Cardiac septum (tissue), 1 donor: ENCODE data around the gene CAMSAP3. TPM values are rescaled to one million over a fixed set of nuclear protein-coding genes. Genes with fewer than 3 reads are reported as not detected.
"Not testable (repeated sequence)": the region's sequence is repeated elsewhere in the genome, so short reads cannot be mapped to it uniquely, and the experiment has no call there.

Source experiments
- DNase-seq: peaks from one replicate; pipeline ENCODE4 v3.0.0-alpha.2; 2020; ENCODE audit warnings: low spot score
- intact Hi-C: fragments of 100-400 bp; cut with DNase I; formaldehyde crosslinking; loops from one replicate; pipeline ENCODE4 v1.14.0; 2022
- total RNA-seq: library from RNA; stranded (reverse); fragmentation: NEBNext Ultra II Directional; extraction: Animal tissue kit (Norgen Biotek cat#: 25700); gene quantifications from one replicate; pipeline ENCODE4 v1.2.1, GENCODE V29; 2021
- donor health status: DM: no; HTN: no; CAD: no.

The CAMSAP3 gene
- total RNA-seq, 1 donor from 2014 or later = not detected

- DNase-seq = no peak
These were observed 20.1 kb upstream of the CAMSAP3 start for GRCh38 chr19:7575434-7576040.

DNA sequence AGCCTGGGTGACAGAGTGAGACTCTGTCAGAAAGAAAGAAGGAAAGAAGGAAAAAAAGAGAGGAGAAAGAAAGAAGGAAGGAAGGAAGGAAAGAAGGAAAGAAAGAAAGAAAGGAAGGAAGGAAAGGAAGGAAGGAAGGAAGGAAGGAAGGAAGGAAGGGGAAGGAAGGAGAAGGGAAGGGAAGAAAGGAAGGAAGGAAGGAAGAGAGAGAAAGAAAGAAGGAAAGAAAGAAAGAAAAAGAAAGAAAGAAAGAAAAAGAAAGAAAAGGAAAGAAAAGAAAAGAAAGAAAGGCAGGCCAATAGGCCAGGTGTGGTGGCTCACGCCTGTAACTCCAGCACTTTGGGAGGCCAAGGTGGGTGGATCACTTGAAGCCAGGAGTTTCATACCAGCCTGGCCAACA is 18.2 kb upstream of the CAMSAP3 start:
- intact Hi-C loops, DNase-seq: not testable (repeated sequence)

More at GRCh38 chr19:7575434-7576040, 20.1 kb upstream of the CAMSAP3 start:
- intact Hi-C loops = no loop called here

- intact Hi-C loops = no loop called here
- DNase-seq = no peak
These were observed 17.5 kb upstream of the CAMSAP3 start for GRCh38 chr19:7578127-7578526.

DNA sequence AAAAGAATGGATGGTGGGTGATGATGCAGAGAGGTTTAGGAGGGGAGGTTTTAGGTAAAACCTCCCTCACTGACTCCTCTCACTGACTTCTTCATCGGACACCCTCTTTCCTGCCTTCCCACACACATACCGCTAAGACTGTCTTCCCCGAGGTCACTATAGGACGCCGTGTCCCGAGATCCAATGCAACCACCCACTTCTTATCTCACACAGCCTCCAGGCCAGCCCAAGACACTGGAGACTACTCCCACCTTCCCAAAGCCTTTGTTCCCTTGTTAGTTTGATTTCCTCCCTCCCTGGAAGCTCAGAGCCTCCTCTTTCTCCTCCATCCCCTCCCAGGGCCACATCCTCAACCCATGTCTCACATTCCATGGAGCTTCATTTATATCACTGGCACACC is 16.5 kb upstream of the CAMSAP3 start:
- intact Hi-C loops = no loop called here
- DNase-seq = no peak

DNA sequence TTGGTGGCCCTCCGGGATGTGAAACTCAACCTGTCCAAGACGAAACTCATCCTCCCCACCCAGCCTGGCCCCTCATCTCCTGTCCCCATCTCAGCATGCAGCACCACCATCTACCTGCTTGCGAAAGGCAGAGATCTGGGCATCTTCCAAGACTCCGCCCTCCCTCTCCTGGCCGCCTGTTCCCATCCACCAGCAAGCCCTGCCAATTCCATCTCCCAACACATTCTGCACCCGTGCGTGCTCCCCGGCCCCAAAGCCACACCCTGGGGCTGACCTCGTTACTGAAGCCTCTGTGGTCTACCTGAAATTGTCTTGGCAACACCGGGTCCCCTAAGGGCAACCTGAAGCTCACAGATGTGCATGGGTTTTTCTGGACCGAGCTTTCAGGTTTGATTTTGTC is 13.2 kb upstream of the CAMSAP3 start:
- DNase-seq = no peak
- intact Hi-C loops = no loop called here

DNA sequence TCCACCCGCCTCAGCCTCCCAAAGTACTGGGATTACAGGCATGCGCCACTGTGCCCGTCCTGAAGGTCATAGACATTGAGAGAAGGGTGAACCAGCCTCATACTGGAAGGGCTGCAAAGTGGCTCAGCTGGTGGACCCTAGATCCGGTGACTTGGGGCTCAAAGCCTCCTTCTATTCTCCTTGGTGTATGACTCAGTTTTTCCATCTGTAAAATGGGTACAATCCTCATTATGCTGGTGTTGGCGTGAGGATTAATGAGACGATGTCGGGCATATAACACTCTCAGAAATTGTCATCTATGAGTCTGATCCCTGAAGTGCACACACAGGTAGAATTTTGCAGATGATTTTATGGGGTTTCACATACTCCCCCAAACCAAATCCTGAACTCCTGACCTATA is 5.8 kb upstream of the CAMSAP3 start:
- no peak for DNase-seq

DNA sequence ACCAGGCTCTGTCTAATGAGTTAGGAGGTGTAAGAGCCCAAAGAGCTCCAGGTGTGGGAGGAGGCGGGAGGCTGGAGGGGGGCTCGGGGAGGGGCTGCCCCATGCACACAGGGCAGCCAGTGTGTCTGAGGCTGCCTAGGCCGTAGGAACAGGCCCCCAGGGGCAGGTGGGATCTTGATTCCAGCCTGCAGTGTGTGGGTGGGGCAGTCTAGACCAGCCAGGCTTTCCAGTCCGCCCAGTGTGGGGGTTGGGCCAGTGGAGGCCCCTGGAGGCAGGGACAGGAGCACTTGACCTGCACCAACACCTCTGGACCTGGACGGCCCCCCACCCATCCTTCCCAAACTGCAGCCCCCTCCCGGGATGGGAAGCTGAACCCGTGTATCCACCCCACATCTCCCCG is 5.4 kb upstream of the CAMSAP3 start:
- no peak for DNase-seq
- intact Hi-C loops = no loop called here

More for the DNA sequence above, 5.8 kb upstream of the CAMSAP3 start:
- intact Hi-C loops = no loop called here

DNA sequence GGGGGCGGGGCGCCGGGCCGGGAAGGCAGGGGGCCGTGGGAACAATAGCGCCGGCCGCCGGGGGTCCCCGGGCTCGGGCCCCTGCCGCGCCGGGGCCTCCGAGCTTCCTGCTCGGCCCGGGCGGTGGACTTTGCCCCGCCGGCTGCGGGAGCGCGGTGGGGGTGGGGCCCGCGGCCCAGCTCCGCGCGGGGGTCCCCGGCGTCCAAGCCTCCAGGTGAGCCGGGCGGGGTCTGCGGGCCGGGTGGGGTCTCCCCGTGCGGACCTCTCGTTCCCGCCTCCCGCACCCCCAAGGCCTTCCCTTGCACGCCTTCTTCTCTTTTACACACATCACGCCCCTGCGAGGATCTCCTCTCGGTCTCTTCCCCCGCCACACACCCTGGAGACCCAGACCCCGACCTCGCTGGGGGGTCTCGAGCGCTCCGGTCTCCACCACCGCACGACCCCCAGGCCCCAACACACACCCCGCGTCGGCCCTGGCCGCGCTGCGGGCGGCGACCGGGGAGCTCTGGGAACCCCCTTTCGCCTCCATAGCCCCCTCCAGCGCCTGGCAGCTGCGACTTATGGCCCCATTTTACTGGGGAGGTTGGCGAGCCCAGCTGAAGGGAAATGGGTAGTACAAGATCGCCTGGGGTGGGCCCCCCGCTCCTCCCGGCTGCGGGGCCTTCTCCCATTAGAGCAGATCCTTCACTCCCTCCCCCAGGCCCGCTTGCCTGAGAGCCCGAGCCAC is 711 bp downstream of the CAMSAP3 start:
- DNase-seq = no peak
- intact Hi-C loops = no loop called here

- intact Hi-C loops = no loop called here
- DNase-seq = no peak
These were observed 2.0 kb downstream of the CAMSAP3 start for GRCh38 chr19:7597689-7598088.

DNA sequence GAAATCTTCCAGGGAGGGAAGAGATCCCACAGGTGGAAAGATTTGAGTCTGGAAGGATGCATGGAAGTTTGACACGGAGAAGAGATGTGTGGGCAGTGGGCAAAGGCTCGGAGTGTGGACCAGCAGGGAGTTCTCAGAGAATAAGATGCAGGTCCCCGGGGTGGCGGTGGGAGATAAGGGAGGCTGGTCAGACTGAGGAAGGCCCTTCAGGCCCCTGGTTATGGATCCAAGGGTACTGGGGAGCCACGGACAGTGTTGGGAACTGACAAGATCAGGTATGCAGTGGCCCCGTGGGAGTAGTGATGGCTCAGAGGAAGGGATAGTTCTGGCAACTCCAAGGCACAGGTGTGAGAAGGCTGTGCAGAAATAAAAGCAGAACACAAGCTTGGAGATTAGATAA is 2.5 kb downstream of the CAMSAP3 start:
- intact Hi-C loops = no loop called here
- no peak for DNase-seq

DNA sequence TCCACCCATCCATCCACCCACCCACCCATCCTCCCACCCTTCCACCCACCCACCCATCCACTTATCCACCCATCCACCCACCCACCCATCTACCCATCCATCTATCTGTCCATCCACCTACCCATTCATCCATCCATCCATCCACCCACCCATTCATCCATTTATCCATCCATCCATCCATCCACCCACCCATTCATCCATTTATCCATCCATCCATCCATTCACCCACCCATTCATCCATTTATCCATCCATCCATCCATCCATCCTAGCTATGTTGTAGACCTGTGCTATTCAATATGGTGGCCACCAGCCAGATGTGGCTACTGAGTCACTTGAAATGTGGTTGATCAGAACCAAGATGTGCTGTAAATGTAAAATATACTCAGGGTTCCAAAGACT is 5.1 kb downstream of the CAMSAP3 start:
- DNase-seq = no peak
- intact Hi-C loops = no loop called here

DNA sequence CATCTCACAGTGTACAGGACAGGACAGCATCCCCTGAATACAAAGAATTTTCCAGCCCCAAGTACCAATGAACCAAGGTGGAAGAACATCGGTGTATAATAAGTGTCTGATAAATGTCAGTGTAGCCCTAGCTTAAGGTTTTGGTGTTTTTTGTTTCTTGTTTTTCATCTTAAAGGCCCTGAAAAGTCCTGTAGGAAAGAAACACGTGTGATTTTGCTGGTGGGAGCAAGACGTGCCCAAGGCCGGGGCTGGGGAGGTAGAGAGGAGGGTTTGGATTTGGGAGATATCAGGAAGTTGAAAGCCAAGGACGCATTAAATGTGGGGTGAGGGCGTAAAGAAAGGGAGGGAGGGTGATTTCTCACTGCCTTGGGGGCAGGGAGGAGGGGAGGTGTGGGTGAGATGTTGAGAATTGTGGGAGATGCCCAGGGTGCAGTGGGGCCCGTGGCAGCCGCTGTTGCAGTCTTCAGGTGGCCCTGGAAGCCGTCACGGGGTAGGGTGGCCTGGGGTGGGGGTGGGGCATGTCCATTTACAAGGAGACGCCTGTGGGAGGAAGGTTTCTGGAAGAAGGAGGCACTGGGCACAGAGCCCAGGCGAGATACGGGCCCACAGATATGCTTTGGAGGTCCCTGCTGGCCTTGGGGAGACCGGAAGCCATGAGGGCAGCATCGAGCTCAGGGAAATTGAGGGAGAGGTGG is 6.7 kb downstream of the CAMSAP3 start:
- intact Hi-C loops = no loop called here
- no peak for DNase-seq

DNA sequence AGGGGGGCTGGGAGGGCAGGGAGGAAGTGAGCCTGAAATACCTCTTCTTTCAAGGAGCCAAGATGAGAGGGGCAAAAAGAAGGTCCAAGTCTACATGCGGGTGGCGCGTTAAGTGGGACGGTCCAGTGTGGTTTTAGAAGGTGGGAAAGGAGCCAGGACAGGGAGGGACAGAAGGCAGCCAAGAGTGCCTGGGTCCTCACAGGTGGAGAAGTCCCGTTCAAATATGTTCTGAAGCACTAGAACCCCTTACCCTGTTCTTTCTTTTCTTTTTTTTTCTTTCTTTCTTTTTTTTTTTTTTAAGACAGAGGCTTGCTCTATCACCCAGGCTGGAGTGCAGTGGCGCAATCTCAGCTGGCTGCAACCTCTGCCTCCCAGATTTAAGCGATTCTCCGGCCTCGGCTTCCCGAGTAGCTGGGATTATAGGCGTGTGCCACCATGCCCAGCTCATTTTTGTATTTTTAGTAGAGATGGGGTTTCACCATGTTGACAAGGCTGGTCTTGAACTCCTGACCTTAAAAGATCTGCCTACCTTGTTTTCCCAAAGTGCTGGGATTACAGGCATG is 7.4 kb downstream of the CAMSAP3 start:
- no peak for DNase-seq
- intact Hi-C loops = no loop called here

DNA sequence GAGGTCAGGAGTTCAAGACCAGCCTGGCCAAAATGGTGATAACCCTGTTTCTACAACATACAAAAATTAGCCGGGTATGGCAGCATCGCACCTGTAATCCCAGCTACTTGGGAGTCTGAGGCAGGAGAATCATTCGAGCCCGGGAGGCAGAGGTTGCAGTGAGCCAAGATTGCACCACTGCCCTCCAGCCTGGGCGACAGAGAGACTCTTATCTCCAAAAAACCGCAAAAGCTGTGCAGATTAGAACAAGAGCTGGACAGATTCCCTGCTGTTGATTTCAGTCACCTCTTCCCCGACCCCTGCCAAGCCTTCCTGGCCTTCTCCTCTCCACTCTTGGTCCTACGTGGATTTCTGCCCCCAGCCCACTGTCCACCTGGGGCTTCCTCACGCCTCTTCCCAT is 8.3 kb downstream of the CAMSAP3 start:
- intact Hi-C loops = no loop called here
- no peak for DNase-seq

DNA sequence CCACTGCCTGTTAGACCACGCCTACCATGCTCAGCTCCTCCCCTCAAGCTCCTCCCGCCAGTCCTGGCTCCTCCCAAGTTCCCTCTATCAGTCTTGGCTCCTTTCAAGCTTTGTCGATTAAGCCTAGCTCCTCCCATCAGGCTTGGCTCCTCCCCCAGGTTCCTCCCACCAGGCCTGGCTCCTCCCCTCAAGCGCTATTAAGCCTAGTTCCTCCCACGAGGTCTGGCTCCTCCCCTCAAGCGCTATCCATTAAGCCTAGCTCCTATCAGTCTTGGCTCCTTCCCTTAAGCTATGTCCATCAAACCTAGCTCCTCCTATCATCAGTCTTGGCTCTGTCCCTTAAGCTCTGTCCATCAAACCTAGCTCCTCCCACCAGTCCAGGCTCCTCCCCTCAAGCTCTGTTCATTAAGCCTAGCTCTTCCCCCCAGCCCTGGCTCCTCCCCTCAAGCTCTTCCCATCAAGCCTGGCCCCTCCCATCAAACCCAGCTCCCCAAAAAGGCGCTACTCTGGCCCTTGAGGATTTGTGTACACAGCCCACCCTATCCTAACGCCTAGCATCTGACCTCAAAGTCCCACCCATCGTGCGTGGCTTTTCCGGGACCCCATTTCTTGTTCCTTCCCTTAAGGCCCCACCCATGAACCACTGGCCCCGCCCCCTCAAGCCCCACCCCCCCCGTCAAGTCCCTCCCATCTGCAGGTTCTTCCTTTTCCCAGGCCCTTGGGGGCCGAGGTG is 10.0 kb downstream of the CAMSAP3 start:
- DNase-seq = no peak

DNA sequence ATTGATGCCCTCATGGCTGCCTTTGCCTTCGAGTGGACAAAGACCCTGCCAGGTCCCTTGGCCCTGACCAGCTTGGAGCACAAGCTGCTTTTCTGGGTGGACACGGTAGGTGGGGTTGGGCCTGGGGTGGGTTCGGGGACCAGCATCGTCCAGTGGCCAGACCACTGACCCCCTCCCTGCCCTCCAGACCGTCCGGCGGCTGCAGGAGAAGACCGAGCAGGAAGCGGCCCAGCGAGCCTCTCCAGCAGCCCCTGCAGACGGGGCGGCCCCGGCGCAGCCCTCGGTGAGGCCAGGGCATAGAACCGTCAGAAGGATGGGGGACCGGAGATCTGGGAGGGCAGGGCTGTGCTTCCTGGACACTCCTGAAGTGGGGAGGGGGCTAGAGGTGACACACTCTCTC is 10.6 kb downstream of the CAMSAP3 start:
- DNase-seq = no peak
- intact Hi-C loops = no loop called here

More for the DNA sequence above, 10.0 kb downstream of the CAMSAP3 start:
- intact Hi-C loops = no loop called here

DNA sequence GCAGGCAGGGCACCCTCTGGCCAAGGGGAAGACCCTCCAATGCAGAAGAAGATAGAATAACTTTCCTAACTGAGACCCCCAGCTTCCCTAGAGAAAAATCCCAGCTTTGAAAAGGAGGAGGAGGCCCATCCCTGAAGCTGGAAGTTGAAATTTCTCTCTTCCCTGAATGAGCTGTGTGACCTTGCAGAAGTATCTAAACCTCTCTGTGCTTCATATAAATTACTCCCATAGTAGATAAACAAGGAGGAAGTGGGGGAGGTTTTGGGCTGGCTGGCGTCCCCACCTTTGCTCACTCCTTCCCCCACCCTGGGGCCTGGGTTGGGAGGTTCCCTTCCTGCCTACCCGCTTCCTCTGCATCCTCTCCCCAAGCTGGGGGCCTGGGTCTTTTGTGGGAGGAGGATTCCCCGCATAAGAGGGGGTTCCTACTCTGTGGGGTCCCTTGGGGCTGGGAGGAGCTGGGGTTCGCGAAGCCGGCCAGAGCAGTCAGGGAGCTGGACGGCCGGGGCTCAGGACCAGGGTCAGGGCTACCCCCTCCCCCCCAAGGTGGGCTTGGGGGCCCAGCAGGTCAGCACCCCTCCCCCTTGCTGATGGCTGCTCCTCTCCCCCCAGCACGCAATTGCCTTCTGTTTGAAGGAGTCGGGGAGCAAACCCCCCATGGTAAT is 11.7 kb downstream of the CAMSAP3 start:
- DNase-seq = no peak
- intact Hi-C loops = no loop called here

GRCh38 chr19:7607874-7608560 is 12.4 kb downstream of the CAMSAP3 start:
- DNase-seq = no peak
- intact Hi-C loops = no loop called here
